Vagina (tissue), 2 donors: ENCODE results near the gene PLA2G2D.

ENCODE experiments used
- POLR2A ChIP-seq, 2 donors: fragments of 450-650 bp; IDR thresholded peaks; one replicate each; pipeline ENCODE4 v1.6.1; 2017; ENCODE audit warnings: antibody characterized with exemption in 2 of 2, mild to moderate bottlenecking in 2 of 2, moderate library complexity in 2 of 2
- TF ChIP-seq, protein P1 (sequence below), 3 experiments: fragments of 450-650 bp in 2 of 3; fragments of 200-600 bp in 1 of 3; sonication (generic) in 1 of 3; IDR thresholded peaks; one replicate each; pipeline ENCODE4 v1.5.1; 2017 to 2019; ENCODE audit warnings: antibody characterized with exemption in 3 of 3, mild to moderate bottlenecking in 2 of 3, moderate library complexity in 2 of 3

DNA sequence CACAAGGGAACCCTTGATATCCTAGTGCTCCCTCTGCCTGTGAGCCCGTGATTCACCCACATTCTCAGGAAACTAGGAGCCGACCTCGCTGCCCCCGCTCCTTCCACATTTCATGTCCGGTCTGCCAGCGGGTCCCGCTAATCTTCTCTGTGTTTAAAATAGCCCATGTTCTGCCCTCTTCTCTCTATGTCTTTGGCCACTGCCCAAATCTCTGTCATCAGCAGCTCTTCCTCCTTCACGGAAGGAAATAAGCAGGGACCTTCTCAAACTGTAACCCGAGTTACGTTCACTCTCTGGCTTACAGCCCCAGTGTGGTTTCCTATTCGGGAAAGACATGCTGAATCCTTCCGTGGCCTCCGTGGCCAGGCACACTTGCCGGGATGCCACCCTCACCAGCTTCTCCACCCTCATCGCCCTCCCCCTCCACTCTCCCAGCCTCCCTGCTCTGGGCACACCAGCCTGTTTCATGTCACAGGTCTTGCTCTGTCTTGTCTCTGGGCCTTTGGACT lies 45.4 kb upstream of the PLA2G2D start:
- TF ChIP-seq, protein P1, sequence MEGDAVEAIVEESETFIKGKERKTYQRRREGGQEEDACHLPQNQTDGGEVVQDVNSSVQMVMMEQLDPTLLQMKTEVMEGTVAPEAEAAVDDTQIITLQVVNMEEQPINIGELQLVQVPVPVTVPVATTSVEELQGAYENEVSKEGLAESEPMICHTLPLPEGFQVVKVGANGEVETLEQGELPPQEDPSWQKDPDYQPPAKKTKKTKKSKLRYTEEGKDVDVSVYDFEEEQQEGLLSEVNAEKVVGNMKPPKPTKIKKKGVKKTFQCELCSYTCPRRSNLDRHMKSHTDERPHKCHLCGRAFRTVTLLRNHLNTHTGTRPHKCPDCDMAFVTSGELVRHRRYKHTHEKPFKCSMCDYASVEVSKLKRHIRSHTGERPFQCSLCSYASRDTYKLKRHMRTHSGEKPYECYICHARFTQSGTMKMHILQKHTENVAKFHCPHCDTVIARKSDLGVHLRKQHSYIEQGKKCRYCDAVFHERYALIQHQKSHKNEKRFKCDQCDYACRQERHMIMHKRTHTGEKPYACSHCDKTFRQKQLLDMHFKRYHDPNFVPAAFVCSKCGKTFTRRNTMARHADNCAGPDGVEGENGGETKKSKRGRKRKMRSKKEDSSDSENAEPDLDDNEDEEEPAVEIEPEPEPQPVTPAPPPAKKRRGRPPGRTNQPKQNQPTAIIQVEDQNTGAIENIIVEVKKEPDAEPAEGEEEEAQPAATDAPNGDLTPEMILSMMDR (IDR thresholded peaks at IDR 0.05): no peak
- no peak for TF ChIP-seq POLR2A (IDR thresholded peaks at IDR 0.05)
